Neural cell (in vitro differentiated cells): ENCODE data around the gene SLCO3A1. TPM values are rescaled to one million over a fixed set of nuclear protein-coding genes. Genes with fewer than 3 reads are reported as not detected.

Experiments used
- H2AFZ ChIP-seq: fragments of 200-600, 300-800 bp; sonication (generic), shearing (Covaris generic); 2 replicates; pipeline ENCODE4 v1.6.0; 2014; ENCODE audit warnings: low read depth, mild to moderate bottlenecking, antibody characterized with exemption, low read length, moderate library complexity
- H3F3A ChIP-seq: fragments of 200-600 bp; shearing (Covaris generic); 2 replicates; pipeline ENCODE4 v1.6.1; 2016; ENCODE audit warnings: mild to moderate bottlenecking, moderate library complexity, mixed read lengths, antibody characterized with exemption, low read length; ENCODE audit not compliant: insufficient read depth, poor library complexity, severe bottlenecking
- H3K27ac ChIP-seq: fragments of 200-600, 300-800 bp; sonication (generic), shearing (Covaris generic); 2 replicates; pipeline ENCODE4 v1.5.1; 2014; ENCODE audit warnings: mild to moderate bottlenecking, low read length, moderate library complexity
- H3K27me3 ChIP-seq: fragments of 300-800, 200-600 bp; sonication (generic), shearing (Covaris generic); 2 replicates; pipeline ENCODE4 v1.6.0; 2014; ENCODE audit warnings: mild to moderate bottlenecking, low read depth, low read length, moderate library complexity; ENCODE audit not compliant: insufficient read depth
- H3K36me3 ChIP-seq: fragments of 300-800, 200-600 bp; sonication (generic), shearing (Covaris generic); 2 replicates; pipeline ENCODE4 v1.5.1; 2014; ENCODE audit warnings: mild to moderate bottlenecking, antibody characterized with exemption, low read length, moderate library complexity; ENCODE audit not compliant: insufficient read depth
- H3K4me2 ChIP-seq: fragments of 300-800, 200-600 bp; sonication (generic), shearing (Covaris generic); 2 replicates; pipeline ENCODE4 v1.6.0; 2014; ENCODE audit warnings: mild to moderate bottlenecking, low read length
- H3K4me3 ChIP-seq: fragments of 300-800, 200-600 bp; sonication (generic), shearing (Covaris generic); 2 replicates; pipeline ENCODE4 v1.5.1; 2014; ENCODE audit warnings: mild to moderate bottlenecking, low read length, moderate library complexity
- H3K79me2 ChIP-seq: fragments of 200-600 bp; shearing (Covaris generic); replicated peaks from 2 replicates; pipeline ENCODE4 v1.6.0; 2014; ENCODE audit warnings: mild to moderate bottlenecking, low read length, moderate library complexity; ENCODE audit not compliant: insufficient read depth
- H3K9ac ChIP-seq: fragments of 300-800, 200-600 bp; sonication (generic), shearing (Covaris generic); 2 replicates; pipeline ENCODE4 v1.6.1; 2016; ENCODE audit warnings: mild to moderate bottlenecking, low read length, mixed read lengths
- H3K9me2 ChIP-seq: fragments of 200-600 bp; shearing (Covaris generic); 2 replicates; pipeline ENCODE4 v1.6.1; 2016; ENCODE audit warnings: mild to moderate bottlenecking, low read length, mixed read lengths; ENCODE audit not compliant: insufficient read depth
- H3K9me3 ChIP-seq: fragments of 200-600, 300-800 bp; sonication (generic), shearing (Covaris generic); 2 replicates; pipeline ENCODE4 v1.6.1; 2016; ENCODE audit warnings: mild to moderate bottlenecking, mixed run types, low read length, moderate library complexity, mixed read lengths
- H4K20me1 ChIP-seq: fragments of 200-600 bp; shearing (Covaris generic); 2 replicates; pipeline ENCODE4 v1.6.1; 2016; ENCODE audit warnings: mild to moderate bottlenecking, mixed run types; ENCODE audit not compliant: insufficient read depth
- CTCF ChIP-seq: fragments of 450-650 bp; IDR thresholded peaks from 2 replicates; pipeline ENCODE4 v1.5.1; 2014; ENCODE audit warnings: antibody characterized with exemption, mild to moderate bottlenecking, moderate library complexity; ENCODE audit not compliant: poor library complexity, severe bottlenecking
- EP300 ChIP-seq: fragments of 450-650 bp; conservative IDR thresholded peaks from 2 replicates; pipeline ENCODE4 v1.6.1; 2014; ENCODE audit warnings: antibody characterized with exemption, mild to moderate bottlenecking, moderate library complexity; ENCODE audit not compliant: poor library complexity, severe bottlenecking
- EZH2 ChIP-seq: fragments of 200-600, 300-800 bp; shearing (Covaris generic), sonication (generic); IDR thresholded peaks from 2 replicates; pipeline ENCODE4 v1.6.1; 2014; ENCODE audit warnings: antibody characterized with exemption, low read length, borderline replicate concordance, mild to moderate bottlenecking; ENCODE audit not compliant: insufficient read depth, poor library complexity, severe bottlenecking
- MXI1 ChIP-seq: fragments of 450-650 bp; conservative IDR thresholded peaks from 2 replicates; pipeline ENCODE4 v1.6.1; 2014; ENCODE audit warnings: antibody characterized with exemption, mild to moderate bottlenecking; ENCODE audit not compliant: poor library complexity, severe bottlenecking
- POLR2AphosphoS5 ChIP-seq: IDR thresholded peaks from 2 replicates; pipeline ENCODE4 v1.6.1; 2012
- RAD21 ChIP-seq: fragments of 450-650 bp; conservative IDR thresholded peaks from 2 replicates; pipeline ENCODE4 v1.6.1; 2014; ENCODE audit warnings: antibody characterized with exemption, mild to moderate bottlenecking, moderate library complexity
- REST ChIP-seq: IDR thresholded peaks from 2 replicates; pipeline ENCODE4 v1.6.1; 2012; ENCODE audit warnings: borderline replicate concordance
- SMC3 ChIP-seq: fragments of 450-650 bp; conservative IDR thresholded peaks from 2 replicates; pipeline ENCODE4 v1.6.1; 2014; ENCODE audit warnings: antibody characterized with exemption, mild to moderate bottlenecking, moderate library complexity; ENCODE audit not compliant: poor library complexity
- TAF1 ChIP-seq: IDR thresholded peaks from 2 replicates; pipeline ENCODE4 v1.6.1; 2012; ENCODE audit warnings: low read depth
- polyA plus RNA-seq: library from polyadenylated mRNA; depleted of rRNA; stranded (reverse); fragments of >200 nt; gene quantifications from 2 replicates; pipeline ENCODE4 v1.2.3, GENCODE V29; 2014

The SLCO3A1 gene
- polyA plus RNA-seq, 1 donor from 2014 or later, result 14.2 TPM

GRCh38 chr15:92197746-92198145 lies 344.2 kb downstream of the SLCO3A1 start:
- no peaks in the 10 kb centered on the region for H3K9me3 ChIP-seq
- H3K4me2 ChIP-seq, result no peak overlapping the region
- no peak overlapping the region for H2AFZ ChIP-seq
- no peaks in the 10 kb centered on the region for H3K27me3 ChIP-seq
- H3K27ac ChIP-seq, result no peak overlapping the region
- TF ChIP-seq POLR2AphosphoS5, result no peak
- TF ChIP-seq EZH2, result no peak
- no peak for TF ChIP-seq SMC3
- TF ChIP-seq TAF1, result no peak
- no peak for TF ChIP-seq REST
- no peaks in the 10 kb centered on the region for H4K20me1 ChIP-seq
- H3K4me3 ChIP-seq, result no peak overlapping the region
- H3K36me3 ChIP-seq, result no peaks in the 10 kb centered on the region
- no peak overlapping the region for H3K9ac ChIP-seq
- no peaks in the 10 kb centered on the region for H3K79me2 ChIP-seq
- H3F3A ChIP-seq, result no peaks in the 10 kb centered on the region
- H3K9me2 ChIP-seq, result no peaks in the 10 kb centered on the region

- no peak overlapping the region for H3K4me2 ChIP-seq
- no peaks in the 10 kb centered on the region for H3K79me2 ChIP-seq
- no peak overlapping the region for H3K9ac ChIP-seq
- H3K9me3 ChIP-seq, result no peaks in the 10 kb centered on the region
- no peaks in the 10 kb centered on the region for H3K36me3 ChIP-seq
- no peak for TF ChIP-seq MXI1
- no peak for TF ChIP-seq REST
- TF ChIP-seq CTCF, result no peak
- TF ChIP-seq POLR2AphosphoS5, result no peak
- no peak for TF ChIP-seq SMC3
- TF ChIP-seq EZH2, result no peak
- TF ChIP-seq TAF1, result no peak
- no peak for TF ChIP-seq RAD21
- TF ChIP-seq EP300, result no peak
- H3K27me3 ChIP-seq, result no peaks in the 10 kb centered on the region
- H2AFZ ChIP-seq, result no peak overlapping the region
- H3K27ac ChIP-seq, result no peak overlapping the region
- H4K20me1 ChIP-seq, result no peaks in the 10 kb centered on the region
- H3F3A ChIP-seq, result no peaks in the 10 kb centered on the region
- H3K9me2 ChIP-seq, result no peaks in the 10 kb centered on the region
- no peak overlapping the region for H3K4me3 ChIP-seq
These were observed 347.4 kb downstream of the SLCO3A1 start for GRCh38 chr15:92200891-92201290.
